Ishikawa (cell line): ENCODE results near the gene SCAF8.

Experiments used
- EP300 ChIP-seq: IDR thresholded peaks from 2 replicates; pipeline ENCODE4 v1.6.1; 2012; ENCODE audit warnings: borderline replicate concordance
- REST ChIP-seq: IDR thresholded peaks from 2 replicates; pipeline ENCODE4 v1.6.1; 2012; ENCODE audit warnings: low read depth, mild to moderate bottlenecking
- TF ChIP-seq, protein P1 (sequence below): IDR thresholded peaks from 2 replicates; pipeline ENCODE4 v1.6.1; 2012

GRCh38 chr6:154882107-154882506 is 148.9 kb downstream of the SCAF8 start:
- TF ChIP-seq, protein P1, sequence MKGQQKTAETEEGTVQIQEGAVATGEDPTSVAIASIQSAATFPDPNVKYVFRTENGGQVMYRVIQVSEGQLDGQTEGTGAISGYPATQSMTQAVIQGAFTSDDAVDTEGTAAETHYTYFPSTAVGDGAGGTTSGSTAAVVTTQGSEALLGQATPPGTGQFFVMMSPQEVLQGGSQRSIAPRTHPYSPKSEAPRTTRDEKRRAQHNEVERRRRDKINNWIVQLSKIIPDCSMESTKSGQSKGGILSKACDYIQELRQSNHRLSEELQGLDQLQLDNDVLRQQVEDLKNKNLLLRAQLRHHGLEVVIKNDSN = no peak
- TF ChIP-seq EP300 (no peak), REST (no peak)
